H9 (cell line): ENCODE results near the gene TRMT2A. TPM values are rescaled to one million over a fixed set of nuclear protein-coding genes. Genes with fewer than 3 reads are reported as not detected.

ENCODE experiments used
- DNase-seq: peaks from one replicate; pipeline ENCODE4 v3.0.0-alpha.2; 2017
- H2AFZ ChIP-seq: one replicate; pipeline ENCODE4 v1.6.1; 2013; ENCODE audit warnings: mild to moderate bottlenecking, low read length, control low read depth, moderate library complexity
- H2AK5ac ChIP-seq: 2 replicates; pipeline ENCODE4 v1.6.1; 2013; ENCODE audit warnings: low read length, control low read depth, mixed read lengths; ENCODE audit not compliant: insufficient read length
- H2BK120ac ChIP-seq: one replicate; pipeline ENCODE4 v1.6.1; 2013; ENCODE audit warnings: low read depth, mild to moderate bottlenecking, low read length, control low read depth, inconsistent platforms; ENCODE audit not compliant: poor library complexity, severe bottlenecking
- H2BK12ac ChIP-seq: 2 replicates; pipeline ENCODE4 v1.6.1; 2013; ENCODE audit warnings: low read length, control low read depth, mixed read lengths, low read depth; ENCODE audit not compliant: insufficient read length
- H2BK15ac ChIP-seq: 2 replicates; pipeline ENCODE4 v1.6.1; 2013; ENCODE audit warnings: low read depth, low read length, control low read depth
- H2BK20ac ChIP-seq: one replicate; pipeline ENCODE4 v1.6.1; 2013; ENCODE audit warnings: low read depth, mild to moderate bottlenecking, low read length, control low read depth, inconsistent platforms; ENCODE audit not compliant: poor library complexity, severe bottlenecking
- H2BK5ac ChIP-seq: 2 replicates; pipeline ENCODE4 v1.6.1; 2013; ENCODE audit warnings: low read length, control low read depth, mixed read lengths; ENCODE audit not compliant: insufficient read length
- H3K14ac ChIP-seq: 2 replicates; pipeline ENCODE4 v1.6.1; 2013; ENCODE audit warnings: low read length, control low read depth; ENCODE audit not compliant: insufficient read depth
- H3K18ac ChIP-seq: 2 replicates; pipeline ENCODE4 v1.6.1; 2013; ENCODE audit warnings: low read depth, mild to moderate bottlenecking, mixed read lengths, low read length, control low read depth; ENCODE audit not compliant: insufficient read length
- H3K23ac ChIP-seq: 2 replicates; pipeline ENCODE4 v1.6.1; 2013; ENCODE audit warnings: low read length, control low read depth, mixed read lengths, low read depth; ENCODE audit not compliant: insufficient read length
- H3K23me2 ChIP-seq: 2 replicates; pipeline ENCODE4 v1.6.1; 2013; ENCODE audit warnings: low read depth, mild to moderate bottlenecking, mixed read lengths, low read length, control low read depth; ENCODE audit not compliant: insufficient read length, poor library complexity, severe bottlenecking
- H3K27ac ChIP-seq: 2 replicates; pipeline ENCODE4 v1.5.1; 2013; ENCODE audit warnings: low read length, control low read depth, mixed read lengths, low read depth; ENCODE audit not compliant: insufficient read length
- H3K27me3 ChIP-seq: 2 replicates; pipeline ENCODE4 v1.6.1; 2013; ENCODE audit warnings: low read length, control low read depth, inconsistent platforms; ENCODE audit not compliant: insufficient read depth
- H3K4ac ChIP-seq: 2 replicates; pipeline ENCODE4 v1.6.1; 2013; ENCODE audit warnings: low read depth, mild to moderate bottlenecking, control low read depth, inconsistent platforms, low read length, moderate library complexity
- H3K4me1 ChIP-seq: 2 replicates; pipeline ENCODE4 v1.6.1; 2013; ENCODE audit warnings: low read length, control low read depth, inconsistent platforms; ENCODE audit not compliant: insufficient read depth
- H3K4me2 ChIP-seq: 2 replicates; pipeline ENCODE4 v1.6.1; 2013; ENCODE audit warnings: low read length, control low read depth, mixed read lengths; ENCODE audit not compliant: insufficient read length, insufficient read depth
- H3K56ac ChIP-seq: 2 replicates; pipeline ENCODE4 v1.6.1; 2013; ENCODE audit warnings: low read depth, mild to moderate bottlenecking, mixed read lengths, low read length, control low read depth; ENCODE audit not compliant: insufficient read length
- H3K79me1 ChIP-seq: 2 replicates; pipeline ENCODE4 v1.6.1; 2013; ENCODE audit warnings: low read depth, mild to moderate bottlenecking, moderate library complexity, low read length, control low read depth, inconsistent platforms; ENCODE audit not compliant: insufficient read depth, poor library complexity, severe bottlenecking
- H3K79me2 ChIP-seq: 2 replicates; pipeline ENCODE4 v1.6.1; 2013; ENCODE audit warnings: low read length, control low read depth, inconsistent platforms; ENCODE audit not compliant: insufficient read depth
- H3K9ac ChIP-seq: 2 replicates; pipeline ENCODE4 v1.6.1; 2013; ENCODE audit warnings: low read length, control low read depth, mixed read lengths; ENCODE audit not compliant: insufficient read length; ENCODE audit errors: extremely low read depth
- H3K9me3 ChIP-seq: one replicate; pipeline ENCODE4 v1.6.1; 2013; ENCODE audit warnings: low read depth, low read length, inconsistent platforms; ENCODE audit not compliant: control insufficient read depth
- H3T11ph ChIP-seq: one replicate; pipeline ENCODE4 v1.6.1; 2013; ENCODE audit warnings: mild to moderate bottlenecking, low read length, control low read depth, inconsistent platforms
- H4K20me1 ChIP-seq: one replicate; pipeline ENCODE4 v1.6.1; 2013; ENCODE audit not compliant: control insufficient read depth, insufficient read length, insufficient read depth
- H4K5ac ChIP-seq: 2 replicates; pipeline ENCODE4 v1.6.1; 2013; ENCODE audit warnings: low read depth, mild to moderate bottlenecking, mixed read lengths, low read length, control low read depth; ENCODE audit not compliant: insufficient read length
- H4K8ac ChIP-seq: replicated peaks from 2 replicates; pipeline ENCODE4 v1.6.1; 2013; ENCODE audit warnings: low read length, control low read depth, mixed read lengths, low read depth; ENCODE audit not compliant: insufficient read length
- H4K91ac ChIP-seq: 2 replicates; pipeline ENCODE4 v1.6.1; 2013; ENCODE audit warnings: low read depth, mild to moderate bottlenecking, moderate library complexity, mixed read lengths, low read length, control low read depth; ENCODE audit not compliant: insufficient read length
- H3K27ac Mint-ChIP-seq, 3 experiments: 2 replicates in 2 of 3; 3 replicates in 1 of 3; pipeline ENCODE4 v1.8.0; 2020 to 2021; ENCODE audit warnings: mixed read lengths in 3 of 3, mild to moderate bottlenecking in 1 of 3, moderate library complexity in 1 of 3
- H3K27me3 Mint-ChIP-seq: 2 replicates; pipeline ENCODE4 v1.8.0; 2021; ENCODE audit warnings: low read depth, mild to moderate bottlenecking, moderate library complexity, mixed read lengths
- H3K36me3 Mint-ChIP-seq, 3 experiments: 2 replicates in 2 of 3; 3 replicates in 1 of 3; pipeline ENCODE4 v1.8.0; 2020 to 2021; ENCODE audit warnings: low read depth in 3 of 3, mixed read lengths in 3 of 3; ENCODE audit not compliant: insufficient read depth in 1 of 3
- H3K4me1 Mint-ChIP-seq, 2 experiments: 2 replicates each; pipeline ENCODE4 v1.8.0; 2020; ENCODE audit warnings: mixed read lengths in 2 of 2
- H3K4me3 Mint-ChIP-seq, 2 experiments: 2 replicates in 1 of 2; 3 replicates in 1 of 2; pipeline ENCODE4 v1.8.0; 2020 to 2021; ENCODE audit warnings: mild to moderate bottlenecking in 2 of 2, mixed read lengths in 2 of 2, moderate library complexity in 1 of 2
- H3K9me3 Mint-ChIP-seq, 2 experiments: 2 replicates in 1 of 2; 3 replicates in 1 of 2; pipeline ENCODE4 v1.8.0; 2020; ENCODE audit warnings: mild to moderate bottlenecking in 2 of 2, mixed read lengths in 2 of 2, moderate library complexity in 1 of 2
- CTCF ChIP-seq: fragments of 200-600 bp; sonication (generic); conservative IDR thresholded peaks from 3 replicates; pipeline ENCODE4 v1.8.0; 2021; ENCODE audit warnings: antibody characterized with exemption, mild to moderate bottlenecking
- WGBS: extraction: QIAGEN DNeasy Blood & Tissue Kit; methylation state at CpG from one replicate; pipeline ENCODE4 v1.1.7; 2013; ENCODE audit warnings: missing lambda C conversion rate, low lambda C conversion rate, mixed read lengths; ENCODE audit not compliant: insufficient read length; ENCODE audit errors: extremely low coverage; 5-methylcytosine and 5-hydroxymethylcytosine counted together
- total RNA-seq: library from RNA; stranded (reverse); gene quantifications from 2 replicates; pipeline ENCODE4 v1.2.1, GENCODE V29; 2021

TRMT2A gene
- total RNA-seq, 1 experiment from 2014 or later: 58.2 TPM

- Histone ChIP-seq H2BK120ac (peak within 1 kb of the TSS; percentile 93), H3K14ac (peak within 1 kb of the TSS; percentile 98), H3K79me1 (peaks cover 12% of the 10 kb centered on the region), H3K9ac (peak within 1 kb of the TSS; percentile 99), H2AK5ac (peak within 1 kb of the TSS; percentile 85), H2BK15ac (no peak within 1 kb of the TSS), H3T11ph (no peak within 1 kb of the TSS), H3K4me1 (peaks cover 2% of the 10 kb centered on the region; the same call in 1 of the 2 replicates), H3K4me2 (peak within 1 kb of the TSS; percentile 100), H2BK20ac (no peak within 1 kb of the TSS), H2AFZ (no peak within 1 kb of the TSS), H4K8ac (no peak within 1 kb of the TSS), H2BK12ac (peak within 1 kb of the TSS; percentile 4), H3K23ac (no peak within 1 kb of the TSS), H4K91ac (no peak within 1 kb of the TSS), H3K18ac (peak within 1 kb of the TSS; percentile 91), H3K56ac (peak within 1 kb of the TSS; percentile 30), H3K9me3 (no peaks in the 10 kb centered on the region), H3K27me3 (no peaks in the 10 kb centered on the region), H3K27ac (peak within 1 kb of the TSS; percentile 72), H3K23me2 (peaks cover 8% of the 10 kb centered on the region), H2BK5ac (no peak within 1 kb of the TSS), H3K4ac (peak within 1 kb of the TSS; percentile 19), H3K79me2 (peaks cover 32% of the 10 kb centered on the region), H4K5ac (peak within 1 kb of the TSS; percentile 87), H4K20me1 (peaks cover 5% of the 10 kb centered on the region)
- no CpG with 5 or more reads among the region's 100 CpGs for WGBS
- Mint-ChIP-seq H3K9me3 (no peaks in the 10 kb centered on the region), H3K4me3 (peak within 1 kb of the TSS; percentile 92 to 94), H3K27me3 (no peaks in the 10 kb centered on the region; the same call in 1 of the 2 replicates), H3K4me1 (peaks cover 34 to 49% of the 10 kb centered on the region in 2 experiments), H3K36me3 (peaks cover 2 to 22% (median 12%) of the 10 kb centered on the region in 3 experiments; a peak in 6 of 7 replicates), H3K27ac (peak within 1 kb of the TSS; percentile 91 to 98 (median 96))
- DNase-seq: peak; percentile 94
- no peak for TF ChIP-seq CTCF
Observed at GRCh38 chr22:20079745-20080444, 37.1 kb downstream of the TRMT2A start, which contains the start of gene DGCR8. DGCR8 (plus strand) TSS chr22:20080241; CDS start chr22:20085964, 5,723 bp downstream.
